Liver (tissue), 9 donors: ENCODE measurements around the gene RNF145. TPM values are rescaled to one million over a fixed set of nuclear protein-coding genes. Genes with fewer than 3 reads are reported as not detected.

Source experiments
- DNase-seq: peaks from one replicate; pipeline ENCODE4 v3.0.0-alpha.2; 2017; ENCODE audit warnings: low spot score
- H3K27ac ChIP-seq, 2 donors: one replicate each; pipeline ENCODE4 v1.7.0; 2013; ENCODE audit warnings: inconsistent platforms in 2 of 2, low read length in 2 of 2, control low read depth in 1 of 2, low read depth in 1 of 2, mild to moderate bottlenecking in 1 of 2
- H3K27me3 ChIP-seq, 4 donors: one replicate each; pipeline versions ENCODE4 v1.6.1 to v1.7.0; 2013; ENCODE audit warnings: low read length in 3 of 4, inconsistent platforms in 1 of 4, mild to moderate bottlenecking in 1 of 4, moderate library complexity in 1 of 4; ENCODE audit not compliant: control insufficient read depth in 4 of 4, insufficient read depth in 4 of 4
- H3K36me3 ChIP-seq, 4 donors: one replicate each; pipeline versions ENCODE4 v1.6.1 to v1.7.0; 2013; ENCODE audit warnings: low read length in 3 of 4, mild to moderate bottlenecking in 3 of 4, low read depth in 1 of 4, moderate library complexity in 1 of 4; ENCODE audit not compliant: control insufficient read depth in 4 of 4, insufficient read depth in 3 of 4
- H3K4me1 ChIP-seq, 4 donors: one replicate each; pipeline versions ENCODE4 v1.6.1 to v1.7.0; 2013; ENCODE audit warnings: low read length in 3 of 4, mild to moderate bottlenecking in 3 of 4, moderate library complexity in 1 of 4; ENCODE audit not compliant: control insufficient read depth in 4 of 4, insufficient read depth in 4 of 4
- H3K4me3 ChIP-seq, 3 donors: one replicate each; pipeline versions ENCODE4 v1.6.1 to v1.7.0; 2013; ENCODE audit warnings: low read length in 3 of 3, control low read depth in 1 of 3, low read depth in 1 of 3, mild to moderate bottlenecking in 1 of 3
- H3K9ac ChIP-seq, 2 donors: one replicate each; pipeline ENCODE4 v1.7.0; 2013; ENCODE audit warnings: low read length in 2 of 2, mild to moderate bottlenecking in 2 of 2, moderate library complexity in 2 of 2, control low read depth in 1 of 2, low read depth in 1 of 2
- H3K9me3 ChIP-seq, 4 donors: one replicate each; pipeline versions ENCODE4 v1.6.1 to v1.7.0; 2013; ENCODE audit warnings: low read length in 3 of 4; ENCODE audit not compliant: control insufficient read depth in 4 of 4
- ATF3 ChIP-seq: IDR thresholded peaks from 2 replicates; pipeline ENCODE4 v1.6.1; 2016; ENCODE audit warnings: antibody characterized with exemption
- CTCF ChIP-seq: fragments of 150-350 bp; IDR thresholded peaks from 2 replicates; pipeline ENCODE4 v1.5.1; 2017; ENCODE audit warnings: improper control_type of control experiment, low read depth, low read length; ENCODE audit not compliant: missing input control
- GABPA ChIP-seq, 2 donors: IDR thresholded peaks in 1 of 2; conservative IDR thresholded peaks in 1 of 2; 2 replicates each; pipeline ENCODE4 v1.6.1; 2016; ENCODE audit warnings: antibody characterized with exemption in 2 of 2, mild to moderate bottlenecking in 1 of 2, moderate library complexity in 1 of 2
- JUND ChIP-seq, 2 donors: IDR thresholded peaks; 2 replicates each; pipeline ENCODE4 v1.6.1; 2016; ENCODE audit warnings: antibody characterized with exemption in 2 of 2
- MAX ChIP-seq: IDR thresholded peaks from 2 replicates; pipeline ENCODE4 v1.6.1; 2016; ENCODE audit warnings: antibody characterized with exemption
- NR2F2 ChIP-seq: IDR thresholded peaks from 2 replicates; pipeline ENCODE4 v1.6.1; 2016; ENCODE audit warnings: antibody characterized with exemption
- RAD21 ChIP-seq, 2 donors: IDR thresholded peaks; 2 replicates each; pipeline ENCODE4 v1.6.1; 2016; ENCODE audit warnings: antibody characterized with exemption in 2 of 2, mild to moderate bottlenecking in 2 of 2
- RXRA ChIP-seq, 2 donors: IDR thresholded peaks; 2 replicates each; pipeline ENCODE4 v1.6.1; 2017 to 2018; ENCODE audit warnings: antibody characterized with exemption in 2 of 2, mild to moderate bottlenecking in 1 of 2
- SP1 ChIP-seq: IDR thresholded peaks from 2 replicates; pipeline ENCODE4 v1.6.1; 2018; ENCODE audit warnings: antibody characterized with exemption, mild to moderate bottlenecking
- TAF1 ChIP-seq: conservative IDR thresholded peaks from 2 replicates; pipeline ENCODE4 v1.6.1; 2016; ENCODE audit warnings: antibody characterized with exemption, mild to moderate bottlenecking
- ZBTB33 ChIP-seq: IDR thresholded peaks from 2 replicates; pipeline ENCODE4 v1.6.1; 2016; ENCODE audit warnings: antibody characterized with exemption
- WGBS: extraction: QIAGEN DNeasy Blood & Tissue Kit; methylation state at CpG from one replicate; pipeline ENCODE4 v1.1.7; 2013; 5-methylcytosine and 5-hydroxymethylcytosine counted together
- polyA plus RNA-seq, 2 donors: library from polyadenylated mRNA; stranded (reverse) in 1 of 2; unstranded in 1 of 2; fragments of 200-250 nt in 1 of 2; fragments of >200 nt in 1 of 2; fragmentation: Nextera tagmentation in 1 of 2; extraction: Ambion mirVana in 1 of 2; gene quantifications; one replicate each; pipeline versions ENCODE4 v1.2.1 to v1.2.3, GENCODE V29; 2013 to 2015
- total RNA-seq, 2 donors: library from RNA; depleted of rRNA; stranded (reverse); fragments of >200 nt; gene quantifications; one replicate each; pipeline ENCODE4 v1.2.3, GENCODE V29; 2014
- donor health status: healthy.
- donor health status: healthy.
- donor health status: healthy.
- donor health status: healthy.
- donor health status: healthy.

Gene RNF145
- total and polyA plus RNA-seq, 4 donors, result 2.9 to 34.6 (median 11.7) TPM

DNA sequence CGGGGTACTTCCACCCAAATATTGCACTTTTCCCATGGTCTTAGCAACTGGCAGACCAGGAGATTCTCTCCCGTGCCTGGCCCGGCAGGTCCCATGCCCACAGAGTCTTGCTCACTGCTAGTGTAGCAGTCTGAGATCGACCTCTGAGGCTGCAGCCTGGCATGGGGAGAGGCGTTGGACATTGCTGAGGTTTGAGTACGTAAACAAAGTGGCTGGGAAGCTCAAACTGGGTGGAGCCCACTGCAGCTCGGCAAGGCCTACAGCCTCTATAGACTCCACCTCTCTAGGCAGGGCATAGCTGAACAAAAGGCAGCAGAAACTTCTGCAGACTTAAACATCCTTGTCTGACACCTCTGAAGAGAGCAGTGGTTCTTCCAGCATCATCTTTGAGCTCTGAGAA lies 69.6 kb downstream of the RNF145 start (continued):
- TF ChIP-seq ATF3 (no peak), RXRA (IDR thresholded peaks at IDR 0.05) (no peak), CTCF (no peak), NR2F2 (no peak), JUND (IDR thresholded peaks at IDR 0.05) (no peak)

DNA sequence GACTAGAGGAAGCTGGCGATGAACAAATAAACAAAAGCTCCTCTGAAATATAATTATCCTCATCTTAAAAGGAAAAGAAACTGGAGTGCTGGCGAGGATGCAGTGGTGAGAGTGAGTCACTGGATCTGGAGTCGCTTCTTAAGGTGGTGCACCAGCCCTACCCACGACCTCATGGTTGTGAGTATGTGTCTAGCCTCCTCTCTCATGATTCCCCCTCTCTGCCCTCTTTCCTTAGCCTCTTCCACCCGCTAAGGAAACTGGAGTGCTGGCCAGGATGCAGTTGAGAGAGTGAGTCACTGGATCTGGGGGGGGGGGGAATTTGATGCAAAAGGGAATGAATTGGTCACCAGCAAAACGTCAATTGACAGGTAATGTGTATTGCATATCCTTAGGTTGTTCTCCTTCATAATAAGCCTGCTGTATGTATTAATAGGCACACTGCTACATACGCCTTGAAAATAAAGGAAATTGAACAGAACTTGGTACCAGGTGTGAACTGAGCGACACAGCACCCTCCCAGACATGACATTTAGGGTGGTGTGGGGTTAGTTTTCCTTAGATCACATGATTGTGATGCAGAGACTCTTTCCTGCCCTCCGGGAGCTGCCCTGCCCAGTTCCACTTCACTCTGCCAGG lies 73.3 kb downstream of the RNF145 start:
- WGBS, result 61% methylated on average over 9 of the region's 9 CpGs
- H3K36me3 ChIP-seq, result no peaks in the 10 kb centered on the region
- no peak for DNase-seq
- no peaks in the 10 kb centered on the region for H3K4me1 ChIP-seq
- no peaks in the 10 kb centered on the region for H3K27me3 ChIP-seq
- TF ChIP-seq GABPA (IDR thresholded peaks at IDR 0.05 in 1 of 2, conservative IDR thresholded peaks at IDR 0.05 in 1 of 2), result no peak
- no peak for TF ChIP-seq TAF1
- TF ChIP-seq ZBTB33, result no peak
- H3K27ac ChIP-seq, result no peak overlapping the region
- H3K9ac ChIP-seq, result no peak overlapping the region
- no peak overlapping the region for H3K4me3 ChIP-seq
- no peaks in the 10 kb centered on the region for H3K9me3 ChIP-seq

DNA sequence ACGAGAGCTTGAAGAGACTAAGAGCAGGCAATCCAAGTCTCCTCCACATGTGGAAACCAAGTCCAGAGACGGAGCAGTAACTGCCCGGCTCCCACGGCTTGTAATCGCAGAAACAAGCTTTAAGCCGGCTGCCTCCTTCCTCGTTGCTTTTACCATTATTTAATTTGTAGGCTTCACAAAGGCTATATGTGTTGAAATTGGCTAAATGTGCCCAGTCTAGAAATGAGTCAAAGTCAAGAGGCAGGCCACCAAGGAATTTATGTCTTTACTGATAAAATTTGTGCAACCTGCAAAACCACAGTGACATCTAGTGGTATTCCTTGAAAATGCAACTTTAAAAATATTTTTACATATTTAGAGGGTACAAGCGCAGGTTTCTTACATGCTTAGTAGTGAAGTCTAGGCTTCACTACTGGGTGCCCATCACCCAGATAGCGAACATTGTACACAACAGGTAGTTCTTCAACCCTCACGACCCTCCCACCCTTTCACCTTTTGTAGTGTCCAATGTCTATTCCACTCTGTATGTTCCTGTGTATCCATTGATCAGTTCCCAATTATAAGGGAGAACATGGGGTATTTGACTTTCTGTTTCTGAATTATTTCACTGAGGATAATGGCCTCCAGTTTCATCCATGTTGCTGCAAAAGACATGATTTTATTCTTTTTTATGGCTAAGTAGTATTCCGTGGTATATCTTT lies 76.2 kb downstream of the RNF145 start:
- DNase-seq, result no peak
- Histone ChIP-seq H3K36me3 (no peaks in the 10 kb centered on the region), H3K27ac (no peak overlapping the region), H3K9me3 (no peaks in the 10 kb centered on the region), H3K9ac (no peak overlapping the region), H3K4me1 (no peaks in the 10 kb centered on the region), H3K4me3 (no peak overlapping the region), H3K27me3 (peaks cover 0 to 2% (median 0%) of the 10 kb centered on the region in 4 donors)
- WGBS, result 44% methylated on average over 11 of the region's 11 CpGs
- TF ChIP-seq ZBTB33 (no peak), RAD21 (IDR thresholded peaks at IDR 0.05) (peak; percentile 89 to 91), SP1 (no peak), MAX (no peak), CTCF (peak; percentile 69)
